Caco-2 (cell line): Measurements from ENCODE around the gene BMAL2. TPM values are rescaled to one million over a fixed set of nuclear protein-coding genes. Genes with fewer than 3 reads are reported as not detected.

Experiments
- BruUV-seq: library from RNA; stranded (reverse); fragments of 400-500 nt; replicated peaks from 2 replicates; lab custom pipeline; 2021; lab: Mats Ljungman, UMichigan
- CTCF ChIA-PET: fragments of 300-600 bp; sonication (Branson Sonifier 250); formaldehyde crosslinking; loops from one replicate; lab custom pipeline; 2022; ENCODE audit warnings: antibody characterized with exemption; lab: Charles Lee
- POLR2A ChIA-PET: fragments of 300-600 bp; sonication (Branson Sonifier 250); formaldehyde crosslinking; loops from one replicate; lab custom pipeline; 2022; ENCODE audit warnings: antibody characterized with exemption; lab: Charles Lee
- DNase-seq, 2 experiments: peaks; one replicate each; pipeline versions ENCODE4 v3.0.0 to v3.0.0-alpha.2; 2020 to 2022
- H3K27me3 ChIP-seq: replicated peaks from 2 replicates; pipeline ENCODE4 v1.6.0; 2011; ENCODE audit warnings: low read length; ENCODE audit not compliant: control insufficient read depth, insufficient read depth
- H3K36me3 ChIP-seq: 2 replicates; pipeline ENCODE4 v1.5.1; 2011; ENCODE audit warnings: low read length; ENCODE audit not compliant: control insufficient read depth, insufficient read depth
- H3K4me1 ChIP-seq: fragments of 250-450 bp; sonication (Bioruptor Pico); 2 replicates; pipeline ENCODE4 v1.5.1; 2020; ENCODE audit warnings: mild to moderate bottlenecking
- H3K4me3 ChIP-seq: 2 replicates; pipeline ENCODE4 v1.5.1; 2011; ENCODE audit warnings: low read depth, mild to moderate bottlenecking, control low read depth, low read length
- H3K9me3 ChIP-seq: fragments of 250-450 bp; sonication (Bioruptor Pico); 2 replicates; pipeline ENCODE4 v1.5.1; 2020; ENCODE audit warnings: mild to moderate bottlenecking, moderate library complexity
- H3K27ac Mint-ChIP-seq: one replicate; pipeline ENCODE4 v1.8.0; 2022; ENCODE audit warnings: mixed read lengths; ENCODE audit not compliant: unreplicated experiment
- H3K27me3 Mint-ChIP-seq: one replicate; pipeline ENCODE4 v1.8.0; 2022; ENCODE audit warnings: mixed read lengths; ENCODE audit not compliant: insufficient read depth, unreplicated experiment
- H3K36me3 Mint-ChIP-seq: one replicate; pipeline ENCODE4 v1.8.0; 2022; ENCODE audit warnings: mild to moderate bottlenecking, mixed read lengths; ENCODE audit not compliant: insufficient read depth, unreplicated experiment
- H3K4me1 Mint-ChIP-seq: one replicate; pipeline ENCODE4 v1.8.0; 2022; ENCODE audit warnings: low read depth, mixed read lengths; ENCODE audit not compliant: unreplicated experiment
- H3K4me3 Mint-ChIP-seq: one replicate; pipeline ENCODE4 v1.8.0; 2022; ENCODE audit warnings: mild to moderate bottlenecking, moderate library complexity, mixed read lengths; ENCODE audit not compliant: unreplicated experiment
- H3K9me3 Mint-ChIP-seq: one replicate; pipeline ENCODE4 v1.8.0; 2022; ENCODE audit warnings: mixed read lengths; ENCODE audit not compliant: unreplicated experiment
- intact Hi-C: fragments of 100-400 bp; cut with micrococcal nuclease; formaldehyde crosslinking; loops from one replicate; pipeline ENCODE4 v1.10.0; 2022; ENCODE audit not compliant: unreplicated experiment
- total RNA-seq: library from RNA; stranded (reverse); gene quantifications from 2 replicates; pipeline ENCODE4 v1.2.3, GENCODE V29; 2022
- TF ChIP-seq, protein P1 (sequence below), 2 experiments: fragments of 200-600 bp in 1 of 2; IDR thresholded peaks; 1 replicate in 1 of 2; 2 replicates in 1 of 2; pipeline versions ENCODE4 v1.5.1 to v1.8.0; 2011 to 2022; ENCODE audit warnings: antibody characterized with exemption in 1 of 2, control low read depth in 1 of 2, inconsistent platforms in 1 of 2, low read depth in 1 of 2, low read length in 1 of 2, mild to moderate bottlenecking in 1 of 2, moderate library complexity in 1 of 2; ENCODE audit not compliant: insufficient read depth in 1 of 2, severe bottlenecking in 1 of 2, unreplicated experiment in 1 of 2

Gene BMAL2
- total RNA-seq, 1 experiment from 2014 or later: 36.0 TPM

DNA sequence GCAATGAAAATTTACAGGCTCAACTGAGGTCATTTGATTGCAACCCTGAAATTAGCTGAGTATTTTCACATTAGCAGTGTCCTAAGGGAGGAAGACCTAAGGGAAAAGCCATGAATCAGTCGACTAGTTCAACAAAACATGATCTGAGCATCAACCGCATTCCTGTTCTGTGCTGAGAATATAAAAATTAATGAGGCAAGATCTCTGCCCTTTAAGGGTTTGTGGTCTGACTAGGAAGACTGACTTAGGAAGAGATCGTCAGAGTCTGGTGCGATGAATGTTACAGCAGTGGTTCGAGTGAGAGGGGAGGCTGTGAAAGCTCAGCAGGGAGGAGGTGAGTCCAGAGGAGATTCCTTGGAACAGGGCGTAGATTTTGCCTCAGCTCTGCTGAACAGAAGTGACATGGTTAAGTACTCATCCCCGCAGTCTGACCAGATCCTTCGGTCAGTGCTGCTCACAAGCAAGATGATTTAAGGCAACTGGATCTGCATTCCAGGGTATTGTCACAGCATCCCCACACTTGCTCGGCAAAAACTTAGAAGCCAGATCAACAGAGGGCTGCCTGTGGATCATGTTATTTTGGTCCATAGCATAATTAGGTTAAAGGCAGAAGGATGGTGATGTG lies 49.6 kb downstream of the BMAL2 start:
- H3K9me3 ChIP-seq: no peaks in the 10 kb centered on the region
- no peaks in the 10 kb centered on the region for H3K27me3 Mint-ChIP-seq
- ChIA-PET POLR2A (no interaction called here), CTCF (no interaction called here)
- H3K4me1 Mint-ChIP-seq: peaks cover 4% of the 10 kb centered on the region
- intact Hi-C loops: loop anchor here (10.0 kb wide), 1 partner anchor 357 kb away; the partner anchor contains the start of gene MED21
- TF ChIP-seq, protein P1, sequence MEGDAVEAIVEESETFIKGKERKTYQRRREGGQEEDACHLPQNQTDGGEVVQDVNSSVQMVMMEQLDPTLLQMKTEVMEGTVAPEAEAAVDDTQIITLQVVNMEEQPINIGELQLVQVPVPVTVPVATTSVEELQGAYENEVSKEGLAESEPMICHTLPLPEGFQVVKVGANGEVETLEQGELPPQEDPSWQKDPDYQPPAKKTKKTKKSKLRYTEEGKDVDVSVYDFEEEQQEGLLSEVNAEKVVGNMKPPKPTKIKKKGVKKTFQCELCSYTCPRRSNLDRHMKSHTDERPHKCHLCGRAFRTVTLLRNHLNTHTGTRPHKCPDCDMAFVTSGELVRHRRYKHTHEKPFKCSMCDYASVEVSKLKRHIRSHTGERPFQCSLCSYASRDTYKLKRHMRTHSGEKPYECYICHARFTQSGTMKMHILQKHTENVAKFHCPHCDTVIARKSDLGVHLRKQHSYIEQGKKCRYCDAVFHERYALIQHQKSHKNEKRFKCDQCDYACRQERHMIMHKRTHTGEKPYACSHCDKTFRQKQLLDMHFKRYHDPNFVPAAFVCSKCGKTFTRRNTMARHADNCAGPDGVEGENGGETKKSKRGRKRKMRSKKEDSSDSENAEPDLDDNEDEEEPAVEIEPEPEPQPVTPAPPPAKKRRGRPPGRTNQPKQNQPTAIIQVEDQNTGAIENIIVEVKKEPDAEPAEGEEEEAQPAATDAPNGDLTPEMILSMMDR (IDR thresholded peaks at IDR 0.05; ENCODE audit: insufficient read depth in 1 of 2, low read depth in 1 of 2, low read length in 1 of 2, severe bottlenecking in 1 of 2, unreplicated experiment in 1 of 2): no peak
- no peak for DNase-seq
- H3K4me3 ChIP-seq: no peak overlapping the region
- H3K27me3 ChIP-seq: no peaks in the 10 kb centered on the region
- H3K36me3 ChIP-seq: no peaks in the 10 kb centered on the region
- no peaks in the 10 kb centered on the region for H3K36me3 Mint-ChIP-seq
- no peak overlapping the region for H3K27ac Mint-ChIP-seq
- H3K4me1 ChIP-seq: peaks cover 3% of the 10 kb centered on the region
- no peak overlapping the region for H3K4me3 Mint-ChIP-seq
- no peaks in the 10 kb centered on the region for H3K9me3 Mint-ChIP-seq
- no TSS peak for BruUV-seq

Other genes starting within 250 kb of the BMAL2 start
- gene STK38L, start 88.5 kb upstream of the BMAL2 start, total RNA-seq: 52.0 and 59.4 TPM in 2 replicates
- gene SMCO2, start 113.9 kb downstream of the BMAL2 start, total RNA-seq: 0.93 and 1.2 TPM in 2 replicates
- gene PPFIBP1, start 191.4 kb downstream of the BMAL2 start, total RNA-seq: 109 and 134 TPM in 2 replicates